Activated naive CD4-positive, alpha-beta T cell treated with anti-CD3 and anti-CD28 coated beads, Interleukin-2, amount 10 ng/mL, durations not matched to agents 7 days and 5 days (primary cell): Measurements from ENCODE around the gene ALMS1.
"Not testable (repeated sequence)": the region's sequence is repeated elsewhere in the genome, so short reads cannot be mapped to it uniquely, and the experiment has no call there.

Source experiments
- CTCF ChIA-PET: fragments of 350-600 bp; sonication (Branson Sonifier 250); formaldehyde crosslinking; loops from one replicate; lab custom pipeline; 2021; ENCODE audit warnings: antibody characterized with exemption; lab: Charles Lee
- DNase-seq: peaks from one replicate; pipeline ENCODE4 v3.0.0-alpha.2; 2020
- H3K27ac Mint-ChIP-seq: one replicate; pipeline ENCODE4 v1.8.0; 2021; ENCODE audit warnings: mild to moderate bottlenecking, moderate library complexity, mixed read lengths
- H3K27me3 Mint-ChIP-seq: one replicate; pipeline ENCODE4 v1.8.0; 2021; ENCODE audit warnings: mild to moderate bottlenecking, mixed read lengths
- H3K36me3 Mint-ChIP-seq: one replicate; pipeline ENCODE4 v1.8.0; 2021; ENCODE audit warnings: mixed read lengths
- H3K4me1 Mint-ChIP-seq: one replicate; pipeline ENCODE4 v1.8.0; 2021; ENCODE audit warnings: mixed read lengths
- H3K4me3 Mint-ChIP-seq: one replicate; pipeline ENCODE4 v1.8.0; 2021; ENCODE audit warnings: mild to moderate bottlenecking, moderate library complexity, mixed read lengths
- H3K9me3 Mint-ChIP-seq: one replicate; pipeline ENCODE4 v1.8.0; 2021; ENCODE audit warnings: mixed read lengths

The ALMS1 gene

GRCh38 chr2:73426176-73426575, 40.5 kb downstream of the ALMS1 start:
- CTCF ChIA-PET, result no interaction called here
- no peak overlapping the region for H3K4me3 Mint-ChIP-seq
- no peak for DNase-seq
- H3K4me1 Mint-ChIP-seq, result no peaks in the 10 kb centered on the region
- H3K27ac Mint-ChIP-seq, result no peak overlapping the region
- H3K27me3 Mint-ChIP-seq, result no peaks in the 10 kb centered on the region
- no peaks in the 10 kb centered on the region for H3K9me3 Mint-ChIP-seq
- peaks cover 21% of the 10 kb centered on the region for H3K36me3 Mint-ChIP-seq

- Mint-ChIP-seq H3K4me3 (no peak overlapping the region), H3K27me3 (no peaks in the 10 kb centered on the region), H3K4me1 (no peaks in the 10 kb centered on the region), H3K27ac (no peak overlapping the region), H3K9me3 (no peaks in the 10 kb centered on the region), H3K36me3 (peaks cover 15% of the 10 kb centered on the region)
- no peak for DNase-seq
- CTCF ChIA-PET, result no interaction called here
Observed at GRCh38 chr2:73436019-73436418, 50.4 kb downstream of the ALMS1 start.

- Mint-ChIP-seq H3K36me3 (peaks cover 40% of the 10 kb centered on the region), H3K27me3 (no peaks in the 10 kb centered on the region), H3K4me1 (no peaks in the 10 kb centered on the region), H3K4me3 (no peak overlapping the region), H3K27ac (no peak overlapping the region), H3K9me3 (no peaks in the 10 kb centered on the region)
- CTCF ChIA-PET, result no interaction called here
- no peak for DNase-seq
Observed at GRCh38 chr2:73444202-73444601, 58.6 kb downstream of the ALMS1 start.

- no peaks in the 10 kb centered on the region for H3K4me1 Mint-ChIP-seq
- no peaks in the 10 kb centered on the region for H3K27me3 Mint-ChIP-seq
Observed at GRCh38 chr2:73448856-73449255, 63.2 kb downstream of the ALMS1 start.

GRCh38 chr2:73449404-73449803, 63.8 kb downstream of the ALMS1 start:
- Mint-ChIP-seq H3K27ac (no peak overlapping the region), H3K9me3 (no peaks in the 10 kb centered on the region), H3K36me3 (peaks cover 45% of the 10 kb centered on the region), H3K27me3 (no peaks in the 10 kb centered on the region), H3K4me1 (no peaks in the 10 kb centered on the region), H3K4me3 (no peak overlapping the region)
- DNase-seq, result no peak
- CTCF ChIA-PET, result no interaction called here

More at GRCh38 chr2:73448856-73449255, 63.2 kb downstream of the ALMS1 start:
- no peaks in the 10 kb centered on the region for H3K9me3 Mint-ChIP-seq
- H3K36me3 Mint-ChIP-seq, result peaks cover 47% of the 10 kb centered on the region
- H3K27ac Mint-ChIP-seq, result no peak overlapping the region
- CTCF ChIA-PET, result no interaction called here
- no peak overlapping the region for H3K4me3 Mint-ChIP-seq
- DNase-seq, result no peak

GRCh38 chr2:73451263-73451972, 65.8 kb downstream of the ALMS1 start:
- no peak for DNase-seq
- Mint-ChIP-seq H3K36me3 (peaks cover 48% of the 10 kb centered on the region), H3K27ac (no peak overlapping the region), H3K4me1 (no peaks in the 10 kb centered on the region), H3K9me3 (no peaks in the 10 kb centered on the region), H3K4me3 (no peak overlapping the region), H3K27me3 (no peaks in the 10 kb centered on the region)
- CTCF ChIA-PET, result no interaction called here

- no peaks in the 10 kb centered on the region for H3K27me3 Mint-ChIP-seq
- no peak overlapping the region for H3K4me3 Mint-ChIP-seq
- peaks cover 11% of the 10 kb centered on the region for H3K9me3 Mint-ChIP-seq
- CTCF ChIA-PET, result no interaction called here
- no peak overlapping the region for H3K27ac Mint-ChIP-seq
- DNase-seq, result no peak
- H3K36me3 Mint-ChIP-seq, result peaks cover 25% of the 10 kb centered on the region
- H3K4me1 Mint-ChIP-seq, result no peaks in the 10 kb centered on the region
Observed at GRCh38 chr2:73457982-73458381, 72.3 kb downstream of the ALMS1 start.

GRCh38 chr2:73462388-73462787, 76.8 kb downstream of the ALMS1 start:
- Mint-ChIP-seq H3K36me3 (peaks cover 13% of the 10 kb centered on the region), H3K9me3 (peaks cover 16% of the 10 kb centered on the region)
- DNase-seq, CTCF ChIA-PET, H3K4me1 Mint-ChIP-seq, H3K4me3 Mint-ChIP-seq, H3K27ac Mint-ChIP-seq, H3K27me3 Mint-ChIP-seq: not testable (repeated sequence)

GRCh38 chr2:73468376-73468775, 82.7 kb downstream of the ALMS1 start:
- Mint-ChIP-seq H3K9me3 (peaks cover 2% of the 10 kb centered on the region), H3K4me3 (no peak overlapping the region), H3K36me3 (no peaks in the 10 kb centered on the region), H3K4me1 (no peaks in the 10 kb centered on the region), H3K27me3 (no peaks in the 10 kb centered on the region), H3K27ac (no peak overlapping the region)
- CTCF ChIA-PET, result no interaction called here
- DNase-seq, result no peak

- H3K4me1 Mint-ChIP-seq, CTCF ChIA-PET, DNase-seq, H3K27ac Mint-ChIP-seq, H3K27me3 Mint-ChIP-seq, H3K4me3 Mint-ChIP-seq: not testable (repeated sequence)
- Mint-ChIP-seq H3K9me3 (peaks cover 18% of the 10 kb centered on the region), H3K36me3 (peaks cover 36% of the 10 kb centered on the region)
Observed at GRCh38 chr2:73483874-73484273, 98.2 kb downstream of the ALMS1 start.

GRCh38 chr2:73487112-73487657, 101.5 kb downstream of the ALMS1 start:
- Mint-ChIP-seq H3K27me3 (no peaks in the 10 kb centered on the region), H3K9me3 (peaks cover 5% of the 10 kb centered on the region), H3K4me1 (peaks cover 7% of the 10 kb centered on the region), H3K27ac (no peak overlapping the region), H3K36me3 (peaks cover 49% of the 10 kb centered on the region), H3K4me3 (no peak overlapping the region)
- no peak for DNase-seq
- CTCF ChIA-PET, result no interaction called here

- CTCF ChIA-PET, result no interaction called here
- Mint-ChIP-seq H3K27me3 (no peaks in the 10 kb centered on the region), H3K4me3 (no peak overlapping the region), H3K27ac (no peak overlapping the region), H3K9me3 (peaks cover 5% of the 10 kb centered on the region), H3K36me3 (peaks cover 49% of the 10 kb centered on the region), H3K4me1 (peaks cover 7% of the 10 kb centered on the region)
- DNase-seq, result no peak
Observed at GRCh38 chr2:73488079-73488478, 102.4 kb downstream of the ALMS1 start.

- Mint-ChIP-seq H3K4me3 (no peak overlapping the region), H3K27me3 (no peaks in the 10 kb centered on the region), H3K4me1 (peaks cover 7% of the 10 kb centered on the region), H3K27ac (no peak overlapping the region), H3K36me3 (peaks cover 49% of the 10 kb centered on the region), H3K9me3 (peaks cover 5% of the 10 kb centered on the region)
- CTCF ChIA-PET, result interaction anchor here (0.5 kb wide), 1 partner anchor 297 kb away, joined by 3 read pairs; no protein-coding TSS in a partner anchor
- DNase-seq, result no peak
Observed at GRCh38 chr2:73489053-73489452, 103.4 kb downstream of the ALMS1 start.

GRCh38 chr2:73494031-73494430, 108.4 kb downstream of the ALMS1 start:
- H3K27me3 Mint-ChIP-seq, result no peaks in the 10 kb centered on the region
- no peak overlapping the region for H3K4me3 Mint-ChIP-seq
- no peak for DNase-seq

GRCh38 chr2:73503992-73504570, 118.4 kb downstream of the ALMS1 start:
- H3K36me3 Mint-ChIP-seq, result peaks cover 12% of the 10 kb centered on the region
- no peak overlapping the region for H3K4me3 Mint-ChIP-seq
- DNase-seq, result no peak
- no peaks in the 10 kb centered on the region for H3K4me1 Mint-ChIP-seq
- peaks cover 22% of the 10 kb centered on the region for H3K9me3 Mint-ChIP-seq
- H3K27me3 Mint-ChIP-seq, result no peaks in the 10 kb centered on the region
- CTCF ChIA-PET, result no interaction called here
- no peak overlapping the region for H3K27ac Mint-ChIP-seq

More at GRCh38 chr2:73494031-73494430, 108.4 kb downstream of the ALMS1 start:
- Mint-ChIP-seq H3K9me3 (no peaks in the 10 kb centered on the region), H3K36me3 (peaks cover 31% of the 10 kb centered on the region), H3K27ac (no peak overlapping the region), H3K4me1 (peaks cover 3% of the 10 kb centered on the region)
- CTCF ChIA-PET, result no interaction called here
